HG03097 (cell line): ENCODE data around the gene IMMP2L.

ENCODE experiments used
- ATAC-seq: cut with Tn5 transposase; IDR thresholded peaks from one replicate; pipeline ENCODE4 v1.9.1; 2021; ENCODE audit not compliant: unreplicated experiment, low FRiP score

Gene IMMP2L

DNA sequence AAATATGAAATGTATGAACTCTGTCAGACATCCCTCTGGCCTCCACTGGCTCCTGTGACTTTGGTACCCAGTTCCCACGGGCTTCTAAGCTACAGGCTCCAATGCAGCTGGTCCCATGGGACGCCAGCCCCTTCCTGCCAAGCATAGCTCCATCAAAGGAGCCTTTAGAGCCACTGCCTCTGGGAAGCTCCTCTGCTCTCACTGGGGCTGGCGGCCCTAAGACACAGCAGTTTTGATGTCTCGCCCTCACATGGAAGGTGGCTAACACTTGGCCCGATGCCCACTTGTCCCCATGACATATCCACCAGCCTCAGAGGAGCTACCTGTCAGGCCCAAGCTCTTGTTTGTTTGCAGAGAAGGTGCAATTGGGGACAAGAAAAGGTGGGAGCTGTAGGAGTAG lies 925.0 kb downstream of the IMMP2L start:
- no peak for ATAC-seq

DNA sequence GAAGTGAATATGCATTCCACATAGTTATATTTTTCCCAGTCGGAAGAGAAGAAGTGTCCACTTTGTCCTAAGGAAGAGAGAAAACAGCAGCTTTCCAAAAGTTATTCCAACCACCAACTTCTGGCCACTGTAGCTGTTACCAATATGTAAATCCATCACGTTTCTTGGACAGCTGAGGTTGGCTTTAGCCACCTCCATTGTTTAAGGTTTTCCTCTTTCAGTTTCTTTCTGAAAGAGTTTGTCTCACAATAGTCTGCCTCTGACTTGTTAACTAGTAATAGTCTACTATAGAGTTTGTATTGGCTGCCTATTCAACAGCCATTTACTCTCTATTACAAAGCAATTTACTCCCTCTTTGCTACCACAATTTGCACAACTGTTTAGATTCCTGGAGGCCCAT lies 929.0 kb downstream of the IMMP2L start:
- ATAC-seq: no peak

DNA sequence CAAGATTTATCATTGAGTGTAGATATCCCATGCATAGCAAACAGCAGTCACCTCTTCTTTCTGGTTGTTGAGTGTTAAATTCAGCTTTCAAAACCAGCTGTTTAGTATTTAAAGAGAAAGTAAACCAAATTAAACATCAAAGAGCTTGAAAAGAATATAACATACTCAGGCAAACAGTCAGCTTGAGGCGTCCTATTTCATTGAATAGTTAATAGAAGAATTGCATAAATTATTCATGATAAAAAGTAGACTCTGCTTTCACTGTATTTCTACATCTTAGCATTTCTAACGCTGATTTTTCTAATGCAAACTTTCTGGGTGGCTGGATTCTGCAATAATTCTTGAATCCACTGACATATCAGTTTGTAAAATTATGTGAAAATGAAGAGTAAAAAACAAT lies 935.9 kb downstream of the IMMP2L start:
- no peak for ATAC-seq

DNA sequence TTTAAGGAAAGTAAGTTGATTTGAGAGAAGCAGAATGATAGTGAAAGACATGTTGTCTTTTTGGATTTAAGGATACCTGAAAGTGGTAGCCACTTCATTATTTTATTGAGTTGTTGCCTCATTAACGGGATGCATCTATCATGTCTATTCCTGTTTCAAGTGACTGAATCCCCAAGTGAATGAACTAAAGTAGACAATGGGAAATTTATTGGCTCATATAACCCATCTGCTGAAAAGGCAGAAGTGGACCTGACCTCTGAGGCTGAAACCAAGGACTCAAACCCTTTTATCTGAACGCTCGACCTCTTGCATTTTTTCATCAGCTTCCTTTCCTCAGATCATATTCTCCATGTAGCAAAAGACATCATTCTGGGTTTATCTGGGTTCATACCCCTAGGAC lies 937.0 kb downstream of the IMMP2L start:
- no peak for ATAC-seq

DNA sequence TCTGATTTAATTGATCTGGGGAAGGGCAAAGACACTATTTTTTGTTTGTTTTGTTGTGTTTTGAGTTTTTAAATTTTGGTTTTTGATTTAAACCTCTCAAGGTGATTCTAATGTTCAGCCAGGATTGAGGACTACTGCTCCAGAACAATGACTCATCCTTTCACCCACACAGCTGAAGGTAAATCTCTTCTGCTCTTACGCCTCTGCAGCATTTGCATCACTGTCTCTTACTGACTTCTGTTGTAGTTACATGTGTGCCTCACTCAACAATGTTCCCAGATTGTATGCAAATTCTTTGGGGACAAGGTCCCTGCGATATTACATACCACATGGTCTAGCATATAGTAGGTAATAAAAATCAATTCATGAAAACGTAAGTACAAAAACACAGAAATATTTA lies 938.9 kb downstream of the IMMP2L start:
- ATAC-seq: no peak

DNA sequence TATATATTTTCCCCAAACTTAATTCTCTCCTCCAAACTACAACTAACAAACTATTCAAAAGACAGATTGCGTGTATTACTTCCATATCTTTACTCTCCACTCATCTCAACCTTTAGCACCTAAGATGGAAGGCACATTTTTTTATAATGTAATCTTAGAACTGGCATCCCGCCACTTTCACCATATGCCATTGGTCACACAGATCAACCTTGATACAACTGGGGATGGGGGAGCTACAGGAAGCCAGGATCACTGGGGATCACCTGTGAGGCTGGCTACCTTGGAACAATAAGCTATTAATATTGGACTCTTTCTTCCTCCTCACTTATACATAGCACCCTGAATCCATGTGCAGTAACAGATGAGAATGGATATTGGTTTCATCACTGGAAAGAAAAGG lies 941.0 kb downstream of the IMMP2L start:
- no peak for ATAC-seq

DNA sequence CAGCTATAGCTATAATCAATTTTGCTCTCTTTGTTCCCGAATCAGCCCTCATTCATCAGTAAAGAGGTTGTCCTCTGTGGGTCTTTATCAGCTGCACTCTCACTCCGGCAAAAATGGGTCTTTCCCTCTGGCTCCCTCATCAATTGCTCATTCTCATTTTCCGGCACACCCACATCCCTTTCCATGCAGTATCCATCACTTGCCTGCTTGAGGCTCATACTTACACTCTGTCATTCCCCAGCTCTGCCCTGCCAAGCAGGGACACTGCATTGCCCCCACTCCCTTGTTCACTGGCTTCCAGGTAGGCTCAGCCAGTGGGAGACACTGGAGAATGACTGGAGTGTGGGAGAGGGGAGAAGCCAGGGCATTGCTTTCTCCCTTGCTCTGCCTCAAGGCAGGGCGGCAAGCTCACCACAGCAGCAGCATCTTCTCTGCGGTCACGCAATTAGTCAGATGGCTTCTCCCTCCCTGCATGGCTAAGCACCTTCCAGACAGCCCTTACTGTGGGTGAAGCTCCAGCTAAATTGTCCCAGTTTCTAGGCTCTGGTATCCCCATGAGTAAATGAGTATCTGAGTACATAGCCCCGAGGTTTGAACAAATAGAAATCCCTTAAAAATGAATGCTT lies 942.1 kb downstream of the IMMP2L start:
- ATAC-seq: no peak
